ENCODE results near the gene ABCC5.

DNA sequence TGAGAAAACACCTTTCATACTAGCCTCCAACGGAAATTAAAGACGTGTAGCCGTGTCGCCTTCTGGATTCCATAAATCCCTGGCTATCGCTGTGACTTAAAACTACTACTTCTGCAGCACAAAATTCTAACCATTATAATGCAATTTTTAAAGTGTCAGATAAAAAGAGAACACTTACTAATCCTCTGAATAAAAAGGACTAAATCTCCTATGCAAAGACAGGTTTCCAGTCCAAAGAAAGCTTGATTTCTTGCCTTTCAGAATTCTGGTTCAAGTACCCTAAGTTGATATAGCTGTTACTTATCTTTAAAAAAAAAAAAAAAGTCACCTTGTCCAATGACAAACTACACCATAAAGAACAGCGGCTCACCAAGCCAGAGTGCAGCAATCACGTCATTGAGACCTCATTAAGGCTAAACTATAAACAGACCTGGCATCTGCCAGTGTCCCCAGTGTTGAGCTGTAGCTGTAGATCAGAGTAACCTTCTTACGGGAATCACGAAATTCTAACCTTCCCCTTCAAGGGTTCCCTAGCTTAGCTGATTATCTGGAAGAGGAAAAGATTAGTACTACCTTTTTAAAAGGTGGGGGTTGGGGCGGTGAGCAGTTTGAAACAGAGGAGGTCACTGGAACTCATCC lies 2.2 kb downstream of the ABCC5 start:
- TF ChIP-seq CTCF (optimal IDR thresholded peaks at IDR 0.05 in 1 of 3, IDR thresholded peaks at IDR 0.05 in 1 of 3, conservative IDR thresholded peaks at IDR 0.05 in 1 of 3; ENCODE audit: extremely low read depth in 1 of 3, insufficient read depth in 2 of 3, low read length in 3 of 3) (no peak), EZH2 (IDR thresholded peaks at IDR 0.05; ENCODE audit: low read length) (no peak)

Measured in keratinocyte (primary cell).